ENCODE measurements around the gene KXD1. TPM values are rescaled to one million over a fixed set of nuclear protein-coding genes. Genes with fewer than 3 reads are reported as not detected.

Gene KXD1
- polyA plus RNA-seq, 1 of the 3 experiments (the other 2 are of a cell fraction), result 151 TPM

DNA sequence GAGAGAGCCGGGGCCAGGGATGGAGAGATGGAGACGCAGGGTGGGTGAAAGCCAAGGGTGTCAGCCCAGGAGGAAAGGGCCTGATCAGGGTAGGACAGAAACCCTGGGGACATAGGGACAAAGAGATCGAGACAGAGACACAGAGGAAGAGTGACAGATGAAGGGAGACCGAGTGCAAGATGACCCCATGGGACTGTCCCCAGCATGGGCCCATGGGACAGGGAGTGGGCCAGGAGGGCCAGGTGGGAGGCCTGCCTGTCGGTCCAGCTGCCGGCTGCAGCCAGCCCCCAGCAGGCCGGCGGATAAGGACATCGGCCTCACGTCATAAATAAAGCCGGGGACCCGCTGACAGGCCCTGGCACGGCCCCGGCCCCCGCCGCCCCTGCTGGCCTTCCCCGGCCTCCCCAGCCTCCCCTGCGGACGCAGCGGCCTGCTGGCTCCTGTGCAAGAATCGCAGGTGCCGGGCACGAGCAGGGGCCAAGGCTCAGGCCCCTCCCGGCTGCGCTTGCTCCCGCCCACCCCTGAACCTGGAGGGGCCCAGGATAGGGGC is 37.2 kb downstream of the KXD1 start:
- ChIA-PET POLR2A (interaction anchor here (1.0 to 1.2 kb wide), 2 partner anchors 252 to 254 kb away, joined by 4 read pairs; no protein-coding TSS in a partner anchor), CTCF (interaction anchor here (0.6 to 10.5 kb wide), 25 partner anchors 9 to 802 kb away, joined by 3 to 234 read pairs (median 4); partner anchors contain the start of genes COPE, CRLF1, DDX49 and KXD1)
- Histone ChIP-seq H3K9me2 (no peaks in the 10 kb centered on the region), H3K9me3 (no peaks in the 10 kb centered on the region), H3K9ac (no peak overlapping the region), H3K27ac (ENCODE audit: low read depth in 2 of 2, low read length in 1 of 2) (no peak overlapping the region), H4K20me1 (ENCODE audit: insufficient read depth) (no peaks in the 10 kb centered on the region), H3K4me2 (peak overlapping the region; percentile 89), H3K27me3 (ENCODE audit: insufficient read depth) (no peaks in the 10 kb centered on the region), H2AFZ (ENCODE audit: low read depth) (no peak overlapping the region), H3K4me3 (ENCODE audit: low read depth in 2 of 2, low read length in 1 of 2) (peak overlapping the region; percentile 32 to 46; a peak in 2 of 4 replicates), H3K36me3 (replicated peaks in 1 of 2; ENCODE audit: control insufficient read depth in 1 of 2, insufficient read depth in 2 of 2, low read length in 1 of 2) (no peaks in the 10 kb centered on the region), H3K79me2 (ENCODE audit: insufficient read depth) (0 out of 2 replicates have a peak, but pooled peaks cover under 1% of the 10 kb centered on the region), H3K4me1 (ENCODE audit: control insufficient read depth in 1 of 2, insufficient read depth in 2 of 2, low read depth in 1 of 2, low read length in 1 of 2) (peaks cover 6 to 36% of the 10 kb centered on the region in 2 experiments; a peak in 2 of 4 replicates), H3F3A (replicated peaks; ENCODE audit: insufficient read depth) (peaks cover 34% of the 10 kb centered on the region)
- DNase-seq, result peak; percentile 48
- TF ChIP-seq FOXM1 (IDR thresholded peaks at IDR 0.05; ENCODE audit: low read depth), result no peak
- no peak for TF ChIP-seq NFIC (IDR thresholded peaks at IDR 0.05; ENCODE audit: borderline replicate concordance)
- TF ChIP-seq JUND (IDR thresholded peaks at IDR 0.05), result no peak
- no peak for TF ChIP-seq TAF1 (IDR thresholded peaks at IDR 0.05; ENCODE audit: borderline replicate concordance, low read depth, low read length)
- no peak for TF ChIP-seq NRF1 (IDR thresholded peaks at IDR 0.05; ENCODE audit: low read depth, low read length)
- no peak for TF ChIP-seq POLR2AphosphoS5 (IDR thresholded peaks at IDR 0.05; ENCODE audit: low read depth, low read length)
- TF ChIP-seq FOSL2 (IDR thresholded peaks at IDR 0.05; ENCODE audit: borderline replicate concordance, low read depth), result no peak
- TF ChIP-seq RXRA (IDR thresholded peaks at IDR 0.05; ENCODE audit: borderline replicate concordance, low read depth), result no peak
- TF ChIP-seq CHD2 (IDR thresholded peaks at IDR 0.05; ENCODE audit: low read length, partially characterized antibody), result no peak
- TF ChIP-seq EP300 (IDR thresholded peaks at IDR 0.05; ENCODE audit: borderline replicate concordance in 1 of 2, low read depth in 1 of 2, low read length in 1 of 2), result no peak
- TF ChIP-seq TCF12 (IDR thresholded peaks at IDR 0.05), result no peak
- TF ChIP-seq RAD21 (IDR thresholded peaks at IDR 0.05; ENCODE audit: low read length), result no peak
- TF ChIP-seq FOXJ3 (CRISPR knock-in tag; IDR thresholded peaks at IDR 0.05), result no peak
- TF ChIP-seq SIN3A (IDR thresholded peaks at IDR 0.05; ENCODE audit: borderline replicate concordance, low read depth, low read length), result no peak
- no peak for TF ChIP-seq EZH2phosphoT487 (IDR thresholded peaks at IDR 0.05; ENCODE audit: borderline replicate concordance, low read depth)
- WGBS (ENCODE audit: low lambda C conversion rate), result 52% methylated on average over 4 of the region's 26 CpGs

GRCh38 chr19:18595475-18595874 is 37.8 kb downstream of the KXD1 start:
- no peaks in the 10 kb centered on the region for H3K9me3 ChIP-seq
- H3K4me2 ChIP-seq, result no peak overlapping the region
- peaks cover under 1 to 36% of the 10 kb centered on the region in 2 experiments; a peak in 2 of 4 replicates for H3K4me1 ChIP-seq (ENCODE audit: control insufficient read depth in 1 of 2, insufficient read depth in 2 of 2, low read depth in 1 of 2, low read length in 1 of 2)
- no peak overlapping the region for H2AFZ ChIP-seq (ENCODE audit: low read depth)
- no peaks in the 10 kb centered on the region for H3K27me3 ChIP-seq (ENCODE audit: insufficient read depth)
- ChIA-PET POLR2A (no interaction called here), CTCF (interaction anchor here (0.8 to 10.5 kb wide), 14 partner anchors 9 to 392 kb away, joined by 3 to 234 read pairs (median 6); partner anchors contain the start of gene UPF1)
- WGBS (ENCODE audit: low lambda C conversion rate), result 92% methylated on average over 6 of the region's 6 CpGs
- H3F3A ChIP-seq (replicated peaks; ENCODE audit: insufficient read depth), result peaks cover 28% of the 10 kb centered on the region
- H3K27ac ChIP-seq (ENCODE audit: low read depth in 2 of 2, low read length in 1 of 2), result no peak overlapping the region
- no peak overlapping the region for H3K9ac ChIP-seq
- no peak overlapping the region for H3K4me3 ChIP-seq (ENCODE audit: low read depth in 2 of 2, low read length in 1 of 2)
- H3K79me2 ChIP-seq (ENCODE audit: insufficient read depth), result no peaks in the 10 kb centered on the region
- H3K36me3 ChIP-seq (replicated peaks in 1 of 2; ENCODE audit: control insufficient read depth in 1 of 2, insufficient read depth in 2 of 2, low read length in 1 of 2), result no peaks in the 10 kb centered on the region
- H3K9me2 ChIP-seq, result no peaks in the 10 kb centered on the region
- peak; percentile 9 for DNase-seq
- no peaks in the 10 kb centered on the region for H4K20me1 ChIP-seq (ENCODE audit: insufficient read depth)
- TF ChIP-seq NRF1 (IDR thresholded peaks at IDR 0.05; ENCODE audit: low read depth, low read length), result no peak
- no peak for TF ChIP-seq SMC3 (IDR thresholded peaks at IDR 0.05; ENCODE audit: low read depth, low read length)
- TF ChIP-seq TEAD4 (IDR thresholded peaks at IDR 0.05; ENCODE audit: borderline replicate concordance, insufficient read depth), result no peak
- no peak for TF ChIP-seq PBX3 (IDR thresholded peaks at IDR 0.05)
- TF ChIP-seq FOSL2 (IDR thresholded peaks at IDR 0.05; ENCODE audit: borderline replicate concordance, low read depth), result no peak
- TF ChIP-seq, protein P1, sequence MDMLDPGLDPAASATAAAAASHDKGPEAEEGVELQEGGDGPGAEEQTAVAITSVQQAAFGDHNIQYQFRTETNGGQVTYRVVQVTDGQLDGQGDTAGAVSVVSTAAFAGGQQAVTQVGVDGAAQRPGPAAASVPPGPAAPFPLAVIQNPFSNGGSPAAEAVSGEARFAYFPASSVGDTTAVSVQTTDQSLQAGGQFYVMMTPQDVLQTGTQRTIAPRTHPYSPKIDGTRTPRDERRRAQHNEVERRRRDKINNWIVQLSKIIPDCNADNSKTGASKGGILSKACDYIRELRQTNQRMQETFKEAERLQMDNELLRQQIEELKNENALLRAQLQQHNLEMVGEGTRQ (IDR thresholded peaks at IDR 0.05; ENCODE audit: borderline replicate concordance, low read depth, low read length), result no peak
- no peak for TF ChIP-seq TAF1 (IDR thresholded peaks at IDR 0.05; ENCODE audit: borderline replicate concordance, low read depth, low read length)
- no peak for TF ChIP-seq FOXM1 (IDR thresholded peaks at IDR 0.05; ENCODE audit: low read depth)
- no peak for TF ChIP-seq JUND (IDR thresholded peaks at IDR 0.05)
- no peak for TF ChIP-seq GATA2 (CRISPR knock-in tag; IDR thresholded peaks at IDR 0.05)
- TF ChIP-seq TCF12 (IDR thresholded peaks at IDR 0.05), result no peak
- no peak for TF ChIP-seq CHD2 (IDR thresholded peaks at IDR 0.05; ENCODE audit: low read length, partially characterized antibody)
- TF ChIP-seq MEF2A (IDR thresholded peaks at IDR 0.05; ENCODE audit: borderline replicate concordance, low read depth), result no peak
- TF ChIP-seq NFIC (IDR thresholded peaks at IDR 0.05; ENCODE audit: borderline replicate concordance), result no peak
- TF ChIP-seq MXI1 (IDR thresholded peaks at IDR 0.05; ENCODE audit: low read depth, low read length), result no peak
- no peak for TF ChIP-seq RAD21 (IDR thresholded peaks at IDR 0.05; ENCODE audit: low read length)
- TF ChIP-seq SIN3A (IDR thresholded peaks at IDR 0.05; ENCODE audit: borderline replicate concordance, low read depth, low read length), result no peak

All from SK-N-SH (cell line).